SK-N-SH treated with all-trans-retinoic acid at 6 μM for 48 hours (cell line): ENCODE data around the gene MSLN.

Experiments used
- CREB5 ChIP-seq: fragments of 250-450 bp; sonication (Bioruptor Pico); IDR thresholded peaks from 2 replicates; pipeline ENCODE4 v1.5.1; 2020; ENCODE audit warnings: low read depth, mild to moderate bottlenecking, moderate library complexity
- CSRNP3 ChIP-seq: fragments of 250-450 bp; sonication (Bioruptor Pico); IDR thresholded peaks from 2 replicates; pipeline ENCODE4 v1.5.1; 2021; ENCODE audit warnings: mild to moderate bottlenecking, moderate library complexity
- ESRRG ChIP-seq: fragments of 250-450 bp; sonication (Bioruptor Pico); IDR thresholded peaks from 2 replicates; pipeline ENCODE4 v1.6.1; 2021; ENCODE audit warnings: mild to moderate bottlenecking
- OSR1 ChIP-seq: fragments of 250-450 bp; sonication (Bioruptor Pico); IDR thresholded peaks from 2 replicates; pipeline ENCODE4 v1.8.0; 2022; ENCODE audit warnings: moderate library complexity, mild to moderate bottlenecking, inconsistent platforms
- PATZ1 ChIP-seq: fragments of 250-450 bp; sonication (Bioruptor Pico); IDR thresholded peaks from 2 replicates; pipeline ENCODE4 v1.8.0; 2020; ENCODE audit warnings: mild to moderate bottlenecking, moderate library complexity, borderline replicate concordance
- POU6F1 ChIP-seq: fragments of 250-450 bp; sonication (Bioruptor Pico); IDR thresholded peaks from 2 replicates; pipeline ENCODE4 v1.8.0; 2021; ENCODE audit warnings: low read depth, mild to moderate bottlenecking, moderate library complexity, borderline replicate concordance
- PPARA ChIP-seq: fragments of 250-450 bp; sonication (Bioruptor Pico); IDR thresholded peaks from 2 replicates; pipeline ENCODE4 v1.5.0; 2020; ENCODE audit warnings: mild to moderate bottlenecking, borderline replicate concordance
- RARB ChIP-seq: fragments of 250-450 bp; sonication (Bioruptor Pico); IDR thresholded peaks from 2 replicates; pipeline ENCODE4 v1.8.0; 2021; ENCODE audit warnings: mild to moderate bottlenecking, moderate library complexity
- TCF4 ChIP-seq: fragments of 250-450 bp; sonication (Bioruptor Pico); IDR thresholded peaks from 2 replicates; pipeline ENCODE4 v1.8.0; 2021; ENCODE audit warnings: mild to moderate bottlenecking, moderate library complexity, borderline replicate concordance
- TOX ChIP-seq: fragments of 250-450 bp; sonication (Bioruptor Pico); IDR thresholded peaks from 2 replicates; pipeline ENCODE4 v1.8.0; 2021; ENCODE audit warnings: mild to moderate bottlenecking, moderate library complexity, borderline replicate concordance
- ZC3H10 ChIP-seq: fragments of 250-450 bp; sonication (Bioruptor Pico); IDR thresholded peaks from 2 replicates; pipeline ENCODE4 v1.5.1; 2021; ENCODE audit warnings: mild to moderate bottlenecking, moderate library complexity
- ZFP30 ChIP-seq: fragments of 450-650 bp; formaldehyde crosslinking; IDR thresholded peaks from 2 replicates; pipeline ENCODE4 v1.5.0; 2022; ENCODE audit warnings: mild to moderate bottlenecking, moderate library complexity
- ZNF70 ChIP-seq: fragments of 450-650 bp; formaldehyde crosslinking; IDR thresholded peaks from 2 replicates; pipeline ENCODE4 v1.5.0; 2020; ENCODE audit warnings: mild to moderate bottlenecking, moderate library complexity
- ZNF8 ChIP-seq: fragments of 450-650 bp; formaldehyde crosslinking; IDR thresholded peaks from 2 replicates; pipeline ENCODE4 v1.5.0; 2020; ENCODE audit warnings: mild to moderate bottlenecking, moderate library complexity

- no peak for TF ChIP-seq OSR1
- TF ChIP-seq CREB5 (CRISPR knock-in tag): no peak
- TF ChIP-seq PATZ1 (CRISPR knock-in tag): no peak
- TF ChIP-seq PPARA (CRISPR knock-in tag): no peak
- no peak for TF ChIP-seq CSRNP3 (CRISPR knock-in tag)
- no peak for TF ChIP-seq ZFP30 (CRISPR knock-in tag)
- TF ChIP-seq POU6F1: no peak
- TF ChIP-seq TCF4 (CRISPR knock-in tag): no peak
- no peak for TF ChIP-seq ZNF70 (CRISPR knock-in tag)
- TF ChIP-seq TOX (CRISPR knock-in tag): no peak
- TF ChIP-seq ZC3H10 (CRISPR knock-in tag): no peak
- no peak for TF ChIP-seq ESRRG (CRISPR knock-in tag)
- no peak for TF ChIP-seq RARB (CRISPR knock-in tag)
- no peak for TF ChIP-seq ZNF8 (CRISPR knock-in tag)
Observed at GRCh38 chr16:791131-791530, 30.6 kb downstream of the MSLN start.
